NCI-H1092 treated with DMSO at 0.1 percent for 48 hours (cell line): ENCODE data around the gene CD70.
"Not testable (repeated sequence)": the region's sequence is repeated elsewhere in the genome, so short reads cannot be mapped to it uniquely, and the experiment has no call there.

Experiments
- DNase-seq: peaks from one replicate; lab custom pipeline; 2025; lab: John Stamatoyannopoulos, UW

The CD70 gene

GRCh38 chr19:6590827-6591319, at the start of gene CD70:
Gene CD70 (minus strand): TSS chr19:6591150. CDS start chr19:6591002, 148 bp downstream.
- DNase-seq, result no peak

GRCh38 chr19:6640333-6640732, 49.4 kb upstream of the CD70 start:
- not testable (repeated sequence) for DNase-seq

GRCh38 chr19:6639439-6639838, 48.5 kb upstream of the CD70 start:
- no peak for DNase-seq

GRCh38 chr19:6633456-6633813, 42.5 kb upstream of the CD70 start:
- DNase-seq, result not testable (repeated sequence)

- DNase-seq, result peak; percentile 26
Measured at GRCh38 chr19:6632747-6633455, 42.0 kb upstream of the CD70 start.

GRCh38 chr19:6632002-6632621, 41.2 kb upstream of the CD70 start:
- peak; percentile 52 for DNase-seq

- DNase-seq, result no peak
Measured at GRCh38 chr19:6626764-6627163, 35.8 kb upstream of the CD70 start.

GRCh38 chr19:6617374-6617773, 26.4 kb upstream of the CD70 start:
- DNase-seq, result no peak

GRCh38 chr19:6616011-6616410, 25.1 kb upstream of the CD70 start:
- DNase-seq, result no peak

- no peak for DNase-seq
Measured at GRCh38 chr19:6613711-6614110, 22.8 kb upstream of the CD70 start.

GRCh38 chr19:6610934-6611852, 20.2 kb upstream of the CD70 start:
- no peak for DNase-seq

- DNase-seq, result no peak
Measured at GRCh38 chr19:6608940-6609339, 18.0 kb upstream of the CD70 start.

GRCh38 chr19:6608146-6608545, 17.2 kb upstream of the CD70 start:
- not testable (repeated sequence) for DNase-seq

- not testable (repeated sequence) for DNase-seq
Measured at GRCh38 chr19:6606276-6607070, 15.5 kb upstream of the CD70 start.

GRCh38 chr19:6604906-6605305, 14.0 kb upstream of the CD70 start:
- no peak for DNase-seq

GRCh38 chr19:6602729-6603114, 11.8 kb upstream of the CD70 start:
- DNase-seq, result no peak

GRCh38 chr19:6601537-6602052, 10.6 kb upstream of the CD70 start:
- not testable (repeated sequence) for DNase-seq

- DNase-seq, result not testable (repeated sequence)
Measured at GRCh38 chr19:6600951-6601536, 10.1 kb upstream of the CD70 start.

- DNase-seq, result no peak
Measured at GRCh38 chr19:6599866-6600454, 9.0 kb upstream of the CD70 start.

- not testable (repeated sequence) for DNase-seq
Measured at GRCh38 chr19:6598254-6598892, 7.4 kb upstream of the CD70 start.
